Hematopoietic multipotent progenitor cell treated with erythropoietin and hydrocortisone succinate and interleukin-3 and kit ligand, for 4 days (in vitro differentiated cells): ENCODE measurements around the gene ST14.
"Not testable (repeated sequence)": the region's sequence is repeated elsewhere in the genome, so short reads cannot be mapped to it uniquely, and the experiment has no call there.

ENCODE experiments used
- DNase-seq: peaks from one replicate; pipeline ENCODE4 v3.0.0-alpha.2; 2015

Gene ST14

DNA sequence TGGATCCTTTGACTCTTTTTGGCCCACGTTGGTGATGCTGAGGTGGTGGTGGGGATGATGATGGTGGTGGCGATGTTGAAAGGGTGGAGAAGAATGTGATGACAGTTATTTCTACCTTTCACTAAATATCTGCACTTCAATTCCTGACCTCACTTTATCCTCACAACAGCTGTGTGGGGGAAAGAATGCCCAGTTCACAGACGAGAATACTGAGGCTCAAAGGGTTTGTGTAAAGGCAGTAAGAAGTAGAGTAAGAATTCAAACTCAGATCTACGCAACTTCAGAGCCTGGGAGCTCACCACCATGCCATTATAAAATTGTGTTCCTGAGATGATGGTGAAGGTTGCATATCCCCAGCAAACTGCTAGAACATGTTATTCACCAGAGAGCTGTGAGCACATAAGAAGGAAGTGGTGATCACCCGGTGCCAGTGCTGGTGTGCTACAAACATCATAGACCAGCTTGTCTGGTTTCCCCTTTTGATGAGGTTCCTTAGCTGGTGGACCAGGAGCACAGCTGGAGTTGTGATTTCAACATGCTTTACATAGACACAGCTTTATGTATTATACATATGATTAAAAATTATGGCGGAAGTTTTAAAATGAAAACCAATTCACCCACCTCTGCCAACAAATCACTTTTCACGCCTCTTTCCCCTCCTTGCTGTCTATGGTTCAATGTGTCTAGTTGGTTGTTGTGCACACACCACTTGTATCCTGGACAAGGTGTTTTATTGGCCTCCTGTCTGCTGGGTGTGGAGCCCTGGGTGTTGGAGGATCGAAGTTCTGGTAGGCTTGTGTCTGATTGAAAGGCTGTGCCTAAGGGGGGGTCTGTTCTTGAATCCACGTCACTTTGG, 6.2 kb downstream of the ST14 start:
- DNase-seq = peak; percentile 62

DNA sequence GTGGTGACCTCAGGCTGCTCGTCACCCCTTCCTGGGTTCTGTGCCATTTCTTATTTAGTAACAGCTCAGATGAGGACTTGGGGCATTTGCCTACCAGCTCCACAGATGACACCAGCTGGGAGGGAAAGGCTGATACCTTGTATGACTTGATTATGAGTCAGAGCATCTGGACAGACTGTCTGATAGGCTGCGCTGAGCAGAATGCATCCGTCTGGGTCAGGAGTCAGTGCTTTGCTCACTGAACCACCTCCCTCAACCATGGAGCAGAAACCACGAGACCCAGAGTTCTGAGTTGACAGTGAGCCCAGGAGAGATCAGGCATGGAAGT, 6.8 kb downstream of the ST14 start:
- DNase-seq = no peak

DNA sequence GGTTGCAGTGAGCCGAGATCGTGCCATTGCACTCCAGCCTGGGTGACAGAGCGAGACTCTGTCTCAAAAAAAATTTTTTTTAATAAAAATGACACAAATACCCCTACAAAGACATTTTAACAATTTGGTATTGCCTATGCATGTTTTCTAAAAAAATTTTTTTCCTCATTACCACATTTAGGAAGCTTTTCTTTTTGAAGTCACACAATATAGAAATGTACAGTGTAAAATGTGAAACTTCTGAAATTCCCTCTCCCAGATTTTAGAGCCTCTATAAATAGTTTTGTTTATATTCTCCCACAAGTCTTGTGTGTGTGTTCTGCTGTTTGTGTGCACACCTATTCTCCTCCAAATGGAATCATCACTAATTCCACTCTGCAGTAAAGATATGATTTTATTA, 7.6 kb downstream of the ST14 start:
- no peak for DNase-seq

DNA sequence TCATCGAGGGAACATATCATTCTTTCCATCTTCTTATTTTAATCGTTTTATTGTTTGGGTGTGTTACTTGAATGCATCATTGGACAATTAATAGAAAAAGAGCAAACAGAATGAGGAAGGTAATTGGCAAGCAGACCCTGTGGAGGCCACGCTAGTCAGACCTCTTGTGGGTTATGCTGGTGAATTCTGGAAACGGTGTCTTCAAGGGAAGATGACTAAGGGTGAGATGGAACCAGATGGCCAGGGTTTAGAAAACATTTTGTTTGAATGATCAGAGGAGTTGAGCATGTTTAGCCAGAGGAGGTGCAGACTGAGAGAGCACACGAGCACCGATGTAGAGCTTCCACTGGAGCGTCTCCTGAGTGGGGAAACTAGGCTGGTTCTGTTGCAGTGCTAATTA, 8.5 kb downstream of the ST14 start:
- no peak for DNase-seq

DNA sequence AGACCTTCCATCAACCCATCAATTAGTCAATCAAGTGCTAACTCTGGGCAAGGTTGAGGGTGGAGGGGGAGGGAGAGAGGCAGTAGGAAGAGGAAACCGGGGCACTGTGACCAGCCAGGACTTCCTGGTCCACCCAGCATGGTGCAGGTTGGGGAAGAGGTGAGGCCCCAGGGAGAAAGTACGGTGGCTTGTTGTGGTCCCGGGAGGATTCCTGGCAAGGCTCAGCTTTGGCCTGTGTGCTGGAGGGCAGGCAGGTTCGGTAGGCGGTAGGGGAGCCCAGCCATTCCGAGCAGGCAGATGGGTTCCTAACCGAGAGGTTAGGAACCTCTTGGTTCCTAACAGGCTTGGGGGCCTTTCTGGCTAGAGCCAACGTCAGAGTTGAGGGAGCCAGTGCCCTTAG, 10.8 kb downstream of the ST14 start:
- no peak for DNase-seq

DNA sequence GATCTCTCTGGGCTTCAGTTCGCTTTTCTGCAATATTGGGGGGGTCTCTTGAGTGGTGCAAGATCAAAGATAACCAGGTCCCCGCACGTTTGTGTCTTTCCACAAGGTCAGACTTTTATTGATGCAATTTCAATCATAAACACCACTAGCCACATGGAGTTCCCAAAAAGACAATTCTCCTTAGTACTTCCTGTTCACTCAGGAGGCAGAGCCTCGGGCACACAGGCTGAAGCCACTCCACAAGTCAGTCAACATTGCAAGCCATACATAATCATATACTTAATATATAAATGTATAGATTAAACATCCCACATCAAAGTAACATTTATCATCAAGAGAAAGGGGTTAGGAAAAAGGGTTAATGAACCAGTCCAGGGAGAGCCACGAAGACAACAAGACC, 12.0 kb downstream of the ST14 start:
- DNase-seq = no peak

DNA sequence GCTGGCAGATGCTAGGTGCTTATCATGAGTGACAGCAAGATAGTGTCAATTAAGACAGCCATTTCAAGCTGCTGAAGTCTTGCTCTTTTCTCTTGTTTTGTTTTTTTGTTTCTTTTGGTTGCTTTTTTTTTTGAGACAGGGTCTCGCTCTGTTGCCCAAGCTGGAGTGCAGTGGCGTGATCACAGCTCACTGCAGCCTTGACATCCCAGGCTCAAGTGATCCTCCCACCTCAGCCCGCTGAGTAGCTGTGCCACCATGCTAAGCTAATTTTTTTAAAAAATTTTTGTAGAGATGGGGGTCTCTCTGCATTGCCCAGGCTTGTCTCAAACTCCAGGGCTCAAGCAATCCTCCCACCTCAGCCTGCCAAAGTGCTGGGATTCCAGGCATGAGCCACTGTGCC, 12.4 kb downstream of the ST14 start:
- DNase-seq = not testable (repeated sequence)

DNA sequence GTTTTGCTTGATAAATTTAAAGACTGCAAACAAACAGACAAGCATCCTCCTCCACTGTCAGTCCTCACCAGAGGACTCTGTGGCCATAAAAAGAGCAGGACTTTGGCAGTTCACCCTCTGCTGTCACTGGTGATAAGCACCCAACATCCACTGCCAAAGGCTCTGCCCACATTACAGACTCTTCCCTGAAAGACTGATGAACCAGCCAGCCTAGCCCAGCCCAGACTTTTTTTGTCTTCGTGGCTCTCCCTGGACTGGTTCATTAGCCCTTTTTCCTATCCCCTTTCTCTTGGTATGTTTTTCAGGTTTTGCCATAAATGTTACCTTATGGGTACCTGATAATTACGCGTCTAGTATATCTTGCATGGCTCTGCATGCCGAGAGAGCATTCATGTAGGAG, 15.1 kb downstream of the ST14 start:
- peak; percentile 35 for DNase-seq

DNA sequence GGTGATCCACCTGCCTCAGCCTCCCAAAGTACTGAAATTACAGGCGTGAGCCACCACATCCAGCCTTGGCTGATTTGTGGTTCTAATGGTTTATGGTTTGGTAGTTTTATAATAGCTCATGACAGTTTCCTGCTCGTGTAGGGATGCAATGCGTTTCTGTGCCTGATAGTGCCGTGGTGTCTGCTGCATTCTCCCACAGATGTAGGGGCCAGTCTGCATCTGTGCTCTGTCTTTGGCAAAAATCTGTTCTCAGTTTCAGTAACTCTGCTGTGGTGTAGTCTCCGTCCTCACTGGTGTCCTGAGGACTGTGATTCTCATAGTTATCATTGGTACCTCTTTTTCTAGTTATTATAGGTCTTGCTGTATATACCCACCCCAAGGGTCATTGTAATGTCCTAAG, 16.3 kb downstream of the ST14 start:
- DNase-seq = no peak

DNA sequence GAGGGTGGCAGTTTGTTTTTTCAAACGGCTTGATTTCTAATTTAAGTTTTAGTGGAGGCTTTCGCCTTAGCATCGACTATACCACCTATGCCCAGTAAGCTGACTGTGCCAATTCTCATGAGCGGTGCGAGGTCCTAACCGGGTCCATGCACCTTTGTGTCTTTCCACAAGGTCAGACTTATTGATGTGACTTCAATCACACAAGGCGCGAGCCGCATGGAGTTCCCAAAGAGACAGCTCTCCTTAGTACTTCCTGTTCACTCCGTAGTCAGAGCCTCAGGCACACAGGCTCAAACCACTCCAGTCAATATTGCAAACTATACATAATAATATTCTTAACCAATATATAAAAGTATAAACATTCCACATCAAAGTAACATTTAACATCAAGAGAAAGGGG, 18.2 kb downstream of the ST14 start:
- no peak for DNase-seq

DNA sequence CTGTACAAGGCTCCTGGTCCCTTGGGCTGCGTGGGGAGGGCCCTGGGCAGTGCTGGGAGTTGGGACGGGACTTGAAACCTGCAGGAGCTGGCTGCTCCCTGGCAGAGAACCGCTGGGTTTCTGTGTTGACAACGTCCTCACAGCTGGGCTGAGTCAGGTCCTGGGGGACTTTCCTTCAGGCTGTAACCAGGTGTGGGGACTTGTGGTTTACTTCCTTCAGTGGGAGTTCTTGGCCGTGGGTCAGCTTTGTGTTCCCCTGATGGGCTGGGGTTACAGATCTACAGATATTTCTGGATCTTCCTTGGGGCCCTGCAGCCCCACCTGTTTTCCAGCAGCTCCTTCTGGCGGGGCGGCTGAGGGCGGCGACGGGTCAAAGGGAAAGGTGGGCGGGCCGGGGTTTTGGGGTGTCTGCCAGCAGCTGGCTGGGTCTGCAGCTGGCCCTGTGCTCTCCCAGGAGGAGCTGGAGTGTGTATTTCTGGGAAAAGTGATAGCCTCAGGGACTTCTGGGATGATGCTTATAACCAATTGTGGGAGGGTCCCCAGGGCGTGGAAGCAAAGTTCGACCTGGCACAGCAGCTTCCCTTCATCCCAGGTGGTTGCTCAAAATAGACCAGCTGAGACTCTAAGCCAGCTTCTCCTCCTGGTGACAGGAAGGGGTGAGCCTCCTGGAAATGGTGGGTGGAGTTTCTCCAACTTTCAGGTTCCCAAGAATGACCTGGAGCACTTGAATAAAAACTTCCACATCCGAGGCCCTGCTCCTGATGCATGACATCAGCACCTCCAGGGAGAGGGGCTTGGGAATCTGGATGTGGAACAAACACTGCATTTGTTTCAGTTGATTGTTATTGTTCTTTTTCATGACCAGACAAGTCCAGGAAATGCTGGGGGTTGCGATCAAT, 19.1 kb downstream of the ST14 start:
- no peak for DNase-seq

DNA sequence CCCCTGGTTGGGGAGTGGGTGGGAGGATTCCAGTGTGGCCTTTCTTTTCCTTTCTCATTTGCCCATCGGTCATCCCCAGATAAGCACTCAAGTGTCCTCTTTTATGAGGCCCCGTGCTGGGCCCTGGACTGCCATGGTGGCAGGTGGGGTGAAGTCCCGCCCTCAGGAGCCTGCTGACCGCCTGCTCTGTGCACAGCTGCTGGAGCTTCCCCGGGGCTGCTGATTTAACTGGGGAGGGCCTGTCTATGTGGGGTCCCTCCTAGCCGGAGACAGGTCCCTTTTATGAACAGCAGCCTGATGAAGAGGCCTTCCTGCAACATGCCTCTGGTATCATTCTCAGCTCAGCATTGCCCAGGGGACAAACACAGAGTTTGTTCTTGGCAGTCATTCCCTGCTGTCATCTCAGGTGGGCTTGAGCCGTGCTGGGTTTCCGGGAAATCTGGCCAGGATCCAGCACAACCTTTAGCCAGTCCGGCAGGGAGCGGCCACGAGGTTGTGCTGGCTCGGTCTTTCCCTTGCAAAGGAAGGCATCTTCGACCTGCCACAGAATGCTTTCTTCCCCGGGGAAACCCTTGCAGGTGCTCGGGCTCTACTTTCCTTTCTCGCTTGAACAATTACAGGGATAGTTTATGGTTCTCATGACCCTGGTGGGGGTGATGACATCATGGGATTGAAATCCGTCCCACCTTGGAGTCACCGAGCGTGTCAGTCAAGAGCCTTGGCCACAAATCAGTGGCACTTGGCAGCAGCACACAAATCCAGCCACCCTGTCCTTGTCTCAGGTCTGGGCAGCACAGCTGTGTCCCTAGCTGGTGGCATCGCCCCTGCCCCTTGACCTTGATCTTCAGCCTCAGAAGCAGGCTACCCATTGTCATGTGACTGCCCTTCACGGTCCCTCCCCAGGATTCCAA, 20.1 kb downstream of the ST14 start:
- no peak for DNase-seq

DNA sequence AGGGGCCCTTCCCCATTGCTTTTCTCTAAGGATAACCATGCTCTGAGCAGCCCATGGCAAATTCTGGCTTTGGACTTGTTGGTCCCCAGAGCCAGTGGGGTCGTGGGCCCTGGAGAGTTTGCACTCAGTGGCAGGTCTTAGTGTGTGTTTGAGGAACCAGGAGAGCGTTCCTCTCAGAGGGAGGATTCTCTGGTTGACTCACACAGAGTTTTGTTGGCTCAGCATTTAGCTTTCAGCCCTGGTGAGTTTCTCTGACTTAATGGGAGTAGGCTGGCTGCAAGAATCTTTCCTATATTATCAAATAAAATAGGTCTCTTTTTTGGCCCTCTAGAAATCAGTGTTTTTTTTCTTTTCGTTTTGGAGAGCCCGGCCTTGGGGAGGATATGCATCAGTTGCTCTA, 20.9 kb downstream of the ST14 start:
- no peak for DNase-seq

DNA sequence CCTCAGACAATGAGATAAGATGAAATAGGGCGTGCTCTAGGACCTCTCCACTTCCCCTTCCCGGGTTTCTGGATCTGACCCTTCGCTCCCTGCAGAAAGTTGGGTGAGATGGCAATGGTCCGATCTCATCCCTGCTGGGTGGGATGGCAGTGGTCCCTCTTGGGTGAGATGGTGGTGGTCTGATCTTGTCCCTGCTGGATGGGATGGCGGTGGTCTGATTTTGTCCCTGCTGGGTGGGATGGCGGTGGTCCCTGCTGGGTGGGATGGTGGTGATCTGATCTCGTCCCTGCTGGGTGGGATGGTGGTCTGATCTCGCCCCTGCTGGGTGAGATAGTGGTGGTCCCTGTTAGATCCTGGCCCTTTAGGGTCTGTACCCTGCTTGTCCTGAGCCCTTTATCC, 21.3 kb downstream of the ST14 start:
- no peak for DNase-seq

DNA sequence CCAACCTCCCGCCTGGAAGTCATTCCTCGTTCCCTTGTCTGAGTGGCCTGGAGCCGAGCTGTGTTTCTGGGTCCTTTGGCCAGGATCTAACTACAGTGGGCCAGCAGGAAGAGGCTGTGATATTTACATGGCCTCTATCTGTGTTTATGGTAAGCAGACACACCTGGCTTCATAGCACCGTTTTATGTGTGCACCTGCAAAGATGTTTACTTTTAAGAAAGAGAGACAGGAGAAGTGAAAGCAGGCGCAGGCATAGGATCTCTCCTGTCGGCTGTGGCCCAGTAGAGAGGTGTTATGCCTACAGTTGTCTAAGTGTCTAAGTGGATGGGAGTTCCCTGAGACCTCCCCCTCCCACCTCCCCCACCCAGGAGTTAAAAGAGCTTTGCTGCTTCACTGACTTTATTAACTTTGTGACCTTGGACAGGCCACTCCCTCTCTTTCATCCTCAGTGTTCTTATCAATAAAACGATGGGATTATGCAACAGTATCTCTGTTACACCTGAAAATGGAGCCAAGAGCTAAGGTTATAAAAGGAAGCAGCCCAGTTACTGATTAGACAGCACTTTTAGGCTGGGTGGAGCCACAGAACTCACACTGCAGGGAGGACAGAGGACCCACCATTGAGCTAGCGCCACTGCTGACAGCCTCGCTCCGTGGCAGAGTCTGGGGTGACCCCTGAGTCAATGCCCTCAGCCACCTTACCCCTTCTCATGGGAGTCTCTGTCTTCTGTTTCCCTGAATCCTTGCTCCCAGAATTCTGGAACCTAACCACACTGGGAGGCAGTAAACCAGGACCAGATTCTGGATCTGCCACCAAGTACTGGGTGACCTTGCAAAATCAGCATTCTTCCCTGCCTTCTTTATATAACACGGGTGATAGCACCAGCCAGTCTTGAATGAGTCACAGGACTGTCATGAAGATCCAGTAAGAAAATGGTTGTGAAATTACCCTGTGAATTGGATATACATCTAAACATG, 22.0 kb downstream of the ST14 start:
- no peak for DNase-seq

DNA sequence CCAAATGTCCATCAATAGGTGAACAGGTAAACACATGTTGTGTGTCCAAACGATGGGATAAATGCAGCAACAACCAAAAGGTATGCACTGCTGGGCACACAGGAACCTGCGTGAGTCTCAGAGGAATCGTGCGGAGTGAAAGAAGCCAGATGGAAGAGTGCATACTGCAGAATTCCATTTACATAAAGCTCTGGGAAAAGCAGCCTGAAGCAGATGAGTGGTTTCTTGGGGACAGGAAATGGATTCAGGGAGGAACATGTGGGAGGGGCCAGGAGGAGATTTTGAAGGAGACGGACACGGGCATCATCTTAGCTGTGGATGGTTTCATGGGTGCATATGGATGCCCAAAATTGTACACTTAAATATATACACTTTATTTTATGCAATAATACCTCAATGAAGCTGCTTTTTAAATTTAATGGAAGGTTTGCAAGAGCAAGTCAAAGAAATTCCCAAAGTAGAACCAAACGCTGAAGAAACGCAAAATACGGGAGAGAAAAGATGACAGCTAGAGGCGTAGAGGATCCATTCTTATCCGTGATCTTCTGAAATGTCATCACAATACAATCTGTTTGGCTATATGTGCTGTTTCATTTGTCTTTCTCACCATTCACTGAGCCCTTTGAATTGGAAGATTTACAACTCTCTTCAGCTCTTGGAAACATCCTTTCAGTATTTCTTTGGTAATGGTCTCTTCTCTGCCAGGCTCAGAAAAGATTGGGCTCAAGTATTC, 24.5 kb downstream of the ST14 start:
- DNase-seq = no peak

DNA sequence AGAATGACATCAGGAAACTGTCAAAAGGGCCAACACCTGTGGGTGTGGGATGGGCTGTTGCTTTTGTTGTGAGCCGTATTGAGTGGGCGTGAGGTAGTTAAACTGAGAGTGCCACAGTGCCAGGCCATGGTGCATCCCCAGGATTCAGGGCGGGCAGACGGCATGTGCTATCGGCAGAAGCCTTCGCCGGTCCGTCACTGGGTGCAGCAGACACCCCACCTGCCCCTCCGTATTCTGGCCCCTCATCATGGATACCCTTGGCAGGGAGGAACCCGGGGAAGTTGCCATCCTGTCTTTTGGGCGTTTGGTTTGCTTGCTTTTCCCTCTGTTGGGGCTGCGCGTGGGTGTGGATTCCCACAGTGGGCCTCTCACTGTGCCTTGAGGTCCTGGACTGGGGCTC, 27.5 kb downstream of the ST14 start:
- no peak for DNase-seq

DNA sequence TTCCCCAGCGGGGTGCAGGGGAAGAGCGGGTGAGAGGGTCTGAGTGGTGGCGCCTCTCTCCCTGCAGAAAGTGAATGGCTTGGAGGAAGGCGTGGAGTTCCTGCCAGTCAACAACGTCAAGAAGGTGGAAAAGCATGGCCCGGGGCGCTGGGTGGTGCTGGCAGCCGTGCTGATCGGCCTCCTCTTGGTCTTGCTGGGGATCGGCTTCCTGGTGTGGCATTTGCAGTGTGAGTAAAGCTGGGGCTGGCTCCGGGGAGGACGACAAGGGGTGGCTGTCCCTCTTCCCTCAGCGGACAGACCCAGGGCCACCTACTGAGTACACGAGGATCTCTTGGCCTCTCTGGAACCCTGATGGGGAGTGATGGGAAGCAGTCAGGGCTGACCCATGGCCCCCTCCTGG, 28.5 kb downstream of the ST14 start:
- no peak for DNase-seq

DNA sequence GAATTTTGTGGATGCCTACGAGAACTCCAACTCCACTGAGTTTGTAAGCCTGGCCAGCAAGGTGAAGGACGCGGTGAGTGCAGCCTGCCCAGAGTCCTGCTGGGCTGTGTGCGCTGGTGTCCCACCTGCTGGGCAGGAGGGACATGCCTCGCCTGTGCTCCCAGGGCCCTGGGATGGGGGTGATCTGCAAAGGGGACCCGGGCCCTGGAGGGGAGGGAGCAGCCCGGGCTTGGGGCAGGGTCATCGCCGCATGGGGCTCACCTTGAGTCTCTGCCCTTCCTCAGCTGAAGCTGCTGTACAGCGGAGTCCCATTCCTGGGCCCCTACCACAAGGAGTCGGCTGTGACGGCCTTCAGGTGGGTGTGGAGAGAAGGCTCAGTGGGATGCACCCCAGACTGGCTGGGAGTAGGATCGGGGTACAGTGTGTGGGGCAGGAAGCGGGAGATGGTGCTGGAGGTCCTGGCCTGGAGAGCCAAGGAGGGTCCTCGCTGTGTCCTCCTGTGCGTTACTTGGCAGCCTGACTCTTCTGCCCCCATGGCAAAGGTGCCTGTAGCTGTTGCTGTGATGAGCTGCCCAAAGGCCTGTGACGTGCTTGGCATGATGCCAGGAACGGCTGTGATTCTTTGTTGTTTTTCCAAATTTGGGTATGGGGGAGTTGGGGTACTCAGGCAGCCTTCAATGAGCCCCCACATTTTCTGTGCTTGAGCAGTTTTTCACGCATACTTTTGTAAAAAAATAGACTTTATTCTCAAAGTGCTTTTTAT, 29.2 kb downstream of the ST14 start:
- no peak for DNase-seq

DNA sequence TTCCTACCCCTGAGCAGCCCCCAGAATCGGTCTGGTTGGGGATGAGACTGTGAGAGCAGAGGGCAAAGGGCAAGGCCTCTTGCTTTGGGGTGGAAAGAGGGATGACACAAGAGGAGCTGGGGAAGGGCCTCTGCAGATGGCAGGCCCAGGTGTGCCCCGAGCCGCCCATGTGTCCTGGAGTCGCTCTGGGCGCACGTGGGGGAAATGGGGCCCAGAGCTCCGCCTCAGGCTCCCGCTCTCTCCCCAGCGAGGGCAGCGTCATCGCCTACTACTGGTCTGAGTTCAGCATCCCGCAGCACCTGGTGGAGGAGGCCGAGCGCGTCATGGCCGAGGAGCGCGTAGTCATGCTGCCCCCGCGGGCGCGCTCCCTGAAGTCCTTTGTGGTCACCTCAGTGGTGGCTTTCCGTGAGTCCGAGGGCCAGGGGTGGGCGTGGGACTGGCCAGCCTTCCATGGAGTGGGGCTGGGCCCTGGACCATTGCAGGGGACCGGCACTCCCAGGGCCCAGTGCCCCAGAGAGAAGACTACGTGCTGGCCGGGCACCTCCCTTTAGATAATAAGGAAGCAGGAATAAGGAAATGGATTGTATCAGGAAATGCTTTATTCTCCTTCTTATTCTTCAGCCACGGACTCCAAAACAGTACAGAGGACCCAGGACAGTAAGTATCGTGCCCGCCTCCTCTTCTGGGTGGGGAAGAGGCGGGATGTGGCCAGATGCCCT, 30.1 kb downstream of the ST14 start:
- no peak for DNase-seq
